ENCODE data around the gene SRBD1.

DNA sequence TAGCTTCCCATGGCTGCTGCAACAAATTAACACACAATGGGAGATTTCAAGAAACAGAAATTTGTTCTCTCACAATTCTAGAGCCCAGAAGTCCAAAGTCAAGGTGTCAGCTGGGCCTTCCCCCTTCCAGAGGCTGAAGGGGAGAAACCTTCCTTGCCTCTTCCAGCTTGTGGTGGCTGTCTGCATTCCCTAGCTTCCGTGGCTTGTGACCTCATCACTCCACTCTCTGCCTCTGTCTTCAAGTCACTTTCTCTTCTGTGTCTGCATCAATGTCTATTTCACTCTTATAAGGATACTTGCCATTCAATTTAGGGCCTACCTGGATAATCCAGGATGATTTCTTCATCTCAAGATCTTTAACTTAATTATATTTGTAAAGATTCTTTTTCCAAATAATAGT is 16.8 kb upstream of the SRBD1 start:
- TF ChIP-seq, protein P1, sequence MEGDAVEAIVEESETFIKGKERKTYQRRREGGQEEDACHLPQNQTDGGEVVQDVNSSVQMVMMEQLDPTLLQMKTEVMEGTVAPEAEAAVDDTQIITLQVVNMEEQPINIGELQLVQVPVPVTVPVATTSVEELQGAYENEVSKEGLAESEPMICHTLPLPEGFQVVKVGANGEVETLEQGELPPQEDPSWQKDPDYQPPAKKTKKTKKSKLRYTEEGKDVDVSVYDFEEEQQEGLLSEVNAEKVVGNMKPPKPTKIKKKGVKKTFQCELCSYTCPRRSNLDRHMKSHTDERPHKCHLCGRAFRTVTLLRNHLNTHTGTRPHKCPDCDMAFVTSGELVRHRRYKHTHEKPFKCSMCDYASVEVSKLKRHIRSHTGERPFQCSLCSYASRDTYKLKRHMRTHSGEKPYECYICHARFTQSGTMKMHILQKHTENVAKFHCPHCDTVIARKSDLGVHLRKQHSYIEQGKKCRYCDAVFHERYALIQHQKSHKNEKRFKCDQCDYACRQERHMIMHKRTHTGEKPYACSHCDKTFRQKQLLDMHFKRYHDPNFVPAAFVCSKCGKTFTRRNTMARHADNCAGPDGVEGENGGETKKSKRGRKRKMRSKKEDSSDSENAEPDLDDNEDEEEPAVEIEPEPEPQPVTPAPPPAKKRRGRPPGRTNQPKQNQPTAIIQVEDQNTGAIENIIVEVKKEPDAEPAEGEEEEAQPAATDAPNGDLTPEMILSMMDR (conservative IDR thresholded peaks at IDR 0.05 in 1 of 2, IDR thresholded peaks at IDR 0.05 in 1 of 2; ENCODE audit: low read depth in 1 of 2, low read length in 2 of 2), result no peak
- no peak for TF ChIP-seq EZH2 (IDR thresholded peaks at IDR 0.05; ENCODE audit: low read length, missing control alignments)

All from fibroblast of lung (primary cell).